Fibroblast of skin of scalp (primary cell): Measurements from ENCODE around the gene REXO4.

Source experiments
- DNase-seq: peaks from one replicate; pipeline ENCODE4 v3.0.0-alpha.2; 2013

The REXO4 gene

GRCh38 chr9:133449760-133450159 lies 31.9 kb upstream of the REXO4 start:
- no peak for DNase-seq

GRCh38 chr9:133448487-133448972 lies 30.7 kb upstream of the REXO4 start:
- no peak for DNase-seq

- no peak for DNase-seq
Observed at GRCh38 chr9:133445293-133445969, 27.6 kb upstream of the REXO4 start.

- no peak for DNase-seq
Observed at GRCh38 chr9:133443982-133444381, 26.2 kb upstream of the REXO4 start.

GRCh38 chr9:133443248-133443647 lies 25.4 kb upstream of the REXO4 start:
- no peak for DNase-seq

GRCh38 chr9:133441571-133441970 lies 23.8 kb upstream of the REXO4 start:
- DNase-seq = no peak

- no peak for DNase-seq
Observed at GRCh38 chr9:133440874-133441273, 23.1 kb upstream of the REXO4 start.

- DNase-seq = no peak
Observed at GRCh38 chr9:133439337-133439736, 21.5 kb upstream of the REXO4 start.

GRCh38 chr9:133437753-133438531 lies 20.1 kb upstream of the REXO4 start:
- no peak for DNase-seq

GRCh38 chr9:133436681-133437080 lies 18.9 kb upstream of the REXO4 start:
- no peak for DNase-seq

- no peak for DNase-seq
Observed at GRCh38 chr9:133433351-133433843, 15.6 kb upstream of the REXO4 start.

- DNase-seq = no peak
Observed at GRCh38 chr9:133430244-133430643, 12.4 kb upstream of the REXO4 start.

- peak; percentile 13 for DNase-seq
Observed at GRCh38 chr9:133429641-133430161, 11.9 kb upstream of the REXO4 start.

- DNase-seq = no peak
Observed at GRCh38 chr9:133429214-133429613, 11.4 kb upstream of the REXO4 start.

- DNase-seq = no peak
Observed at GRCh38 chr9:133428617-133429101, 10.8 kb upstream of the REXO4 start.

- no peak for DNase-seq
Observed at GRCh38 chr9:133427658-133428348, 10.0 kb upstream of the REXO4 start.

GRCh38 chr9:133426011-133426410 lies 8.2 kb upstream of the REXO4 start:
- DNase-seq = no peak

GRCh38 chr9:133425049-133425632 lies 7.3 kb upstream of the REXO4 start:
- no peak for DNase-seq

- no peak for DNase-seq
Observed at GRCh38 chr9:133424187-133424586, 6.4 kb upstream of the REXO4 start.

- no peak for DNase-seq
Observed at GRCh38 chr9:133423216-133423615, 5.4 kb upstream of the REXO4 start.

- no peak for DNase-seq
Observed at GRCh38 chr9:133421615-133422542, 4.1 kb upstream of the REXO4 start, which contains the start of gene ADAMTS13. Gene ADAMTS13 (plus strand): TSS chr9:133422367. CDS start chr9:133422444, 77 bp downstream.
